IPS-18a (cell line): ENCODE results near the gene PDE7B.

Source experiments
- H3K27ac ChIP-seq: one replicate; pipeline ENCODE4 v1.5.1; 2013; ENCODE audit warnings: low read length
- H3K27me3 ChIP-seq: one replicate; pipeline ENCODE4 v1.6.1; 2013; ENCODE audit warnings: mild to moderate bottlenecking, low read length; ENCODE audit not compliant: control insufficient read depth, insufficient read depth
- H3K36me3 ChIP-seq: one replicate; pipeline ENCODE4 v1.6.1; 2013; ENCODE audit warnings: low read depth, low read length; ENCODE audit not compliant: control insufficient read depth
- H3K4me1 ChIP-seq: one replicate; pipeline ENCODE4 v1.6.1; 2013; ENCODE audit warnings: low read depth, low read length; ENCODE audit not compliant: control insufficient read depth
- H3K4me3 ChIP-seq: one replicate; pipeline ENCODE4 v1.5.1; 2013; ENCODE audit warnings: low read length
- H3K9ac ChIP-seq: one replicate; pipeline ENCODE4 v1.6.1; 2013; ENCODE audit warnings: mild to moderate bottlenecking, low read length, moderate library complexity
- H3K9me3 ChIP-seq: one replicate; pipeline ENCODE4 v1.6.1; 2013; ENCODE audit warnings: low read depth, low read length; ENCODE audit not compliant: control insufficient read depth

PDE7B gene

GRCh38 chr6:136061701-136062100 lies 210.2 kb downstream of the PDE7B start:
- H3K36me3 ChIP-seq: no peaks in the 10 kb centered on the region
- no peaks in the 10 kb centered on the region for H3K4me1 ChIP-seq
- no peak overlapping the region for H3K4me3 ChIP-seq
- H3K27ac ChIP-seq: no peak overlapping the region
- H3K9me3 ChIP-seq: no peaks in the 10 kb centered on the region
- no peak overlapping the region for H3K9ac ChIP-seq
- no peaks in the 10 kb centered on the region for H3K27me3 ChIP-seq

GRCh38 chr6:136063096-136063495 lies 211.6 kb downstream of the PDE7B start:
- no peak overlapping the region for H3K9ac ChIP-seq
- no peak overlapping the region for H3K4me3 ChIP-seq
- no peaks in the 10 kb centered on the region for H3K36me3 ChIP-seq
- H3K27me3 ChIP-seq: no peaks in the 10 kb centered on the region
- H3K4me1 ChIP-seq: peaks cover 8% of the 10 kb centered on the region
- no peaks in the 10 kb centered on the region for H3K9me3 ChIP-seq
- no peak overlapping the region for H3K27ac ChIP-seq

- H3K4me3 ChIP-seq: no peak overlapping the region
- H3K9me3 ChIP-seq: no peaks in the 10 kb centered on the region
- H3K27me3 ChIP-seq: no peaks in the 10 kb centered on the region
- H3K9ac ChIP-seq: no peak overlapping the region
- peaks cover 9% of the 10 kb centered on the region for H3K4me1 ChIP-seq
- no peaks in the 10 kb centered on the region for H3K36me3 ChIP-seq
- H3K27ac ChIP-seq: no peak overlapping the region
Measured at GRCh38 chr6:136066005-136066404, 214.5 kb downstream of the PDE7B start.

GRCh38 chr6:136067731-136068341 lies 216.3 kb downstream of the PDE7B start:
- Histone ChIP-seq H3K36me3 (no peaks in the 10 kb centered on the region), H3K27ac (no peak overlapping the region), H3K9me3 (no peaks in the 10 kb centered on the region), H3K27me3 (no peaks in the 10 kb centered on the region), H3K9ac (no peak overlapping the region), H3K4me3 (no peak overlapping the region), H3K4me1 (peaks cover 9% of the 10 kb centered on the region)

- Histone ChIP-seq H3K4me3 (no peak overlapping the region), H3K4me1 (peaks cover 9% of the 10 kb centered on the region), H3K36me3 (no peaks in the 10 kb centered on the region), H3K9me3 (no peaks in the 10 kb centered on the region), H3K27me3 (no peaks in the 10 kb centered on the region), H3K9ac (no peak overlapping the region), H3K27ac (no peak overlapping the region)
Measured at GRCh38 chr6:136069119-136069518, 217.6 kb downstream of the PDE7B start.

DNA sequence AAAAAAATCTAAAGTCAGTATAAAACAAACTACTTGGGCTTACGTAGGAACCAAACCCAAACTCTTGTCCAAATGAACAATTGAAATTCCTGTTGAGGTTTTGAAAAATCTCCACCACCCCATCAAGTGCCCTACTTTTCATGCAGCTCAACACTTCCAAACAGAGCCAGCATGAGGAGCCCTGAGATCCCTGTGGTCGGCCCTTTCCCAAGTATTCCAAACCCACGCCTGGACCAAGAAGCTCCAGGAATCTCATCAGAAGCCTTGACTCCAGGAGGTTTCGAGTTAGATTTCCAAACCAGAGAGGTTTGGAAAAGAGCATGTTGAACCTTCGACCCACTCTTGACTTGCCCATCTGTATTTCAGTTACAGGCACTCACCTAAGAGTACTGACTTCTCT lies 219.3 kb downstream of the PDE7B start:
- Histone ChIP-seq H3K36me3 (no peaks in the 10 kb centered on the region), H3K27ac (no peak overlapping the region), H3K9me3 (no peaks in the 10 kb centered on the region), H3K27me3 (no peaks in the 10 kb centered on the region), H3K4me1 (peaks cover 9% of the 10 kb centered on the region), H3K4me3 (no peak overlapping the region), H3K9ac (no peak overlapping the region)

DNA sequence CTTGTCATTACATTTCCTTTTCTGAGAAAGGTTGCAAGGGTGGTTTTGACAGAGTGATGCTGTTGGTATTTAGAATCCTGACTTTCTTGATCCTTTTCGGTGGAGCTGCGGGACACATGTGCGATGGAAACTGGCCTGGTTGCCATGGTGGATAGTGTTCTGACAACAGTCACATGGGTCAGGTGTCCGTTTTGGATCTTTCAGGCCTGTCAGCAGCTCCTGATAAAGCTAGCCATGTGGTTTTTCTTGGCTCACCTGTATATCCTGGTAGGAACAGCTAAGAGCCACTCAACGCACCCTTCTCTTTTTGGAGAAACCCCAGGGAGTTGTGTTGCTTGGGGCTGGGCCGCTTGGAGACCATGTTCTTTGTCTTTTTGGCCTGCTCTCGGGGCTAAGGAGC lies 221.2 kb downstream of the PDE7B start:
- H3K4me1 ChIP-seq: peaks cover 4% of the 10 kb centered on the region
- no peak overlapping the region for H3K9ac ChIP-seq
- no peaks in the 10 kb centered on the region for H3K36me3 ChIP-seq
- no peaks in the 10 kb centered on the region for H3K9me3 ChIP-seq
- H3K27ac ChIP-seq: no peak overlapping the region
- no peak overlapping the region for H3K4me3 ChIP-seq
- no peaks in the 10 kb centered on the region for H3K27me3 ChIP-seq

DNA sequence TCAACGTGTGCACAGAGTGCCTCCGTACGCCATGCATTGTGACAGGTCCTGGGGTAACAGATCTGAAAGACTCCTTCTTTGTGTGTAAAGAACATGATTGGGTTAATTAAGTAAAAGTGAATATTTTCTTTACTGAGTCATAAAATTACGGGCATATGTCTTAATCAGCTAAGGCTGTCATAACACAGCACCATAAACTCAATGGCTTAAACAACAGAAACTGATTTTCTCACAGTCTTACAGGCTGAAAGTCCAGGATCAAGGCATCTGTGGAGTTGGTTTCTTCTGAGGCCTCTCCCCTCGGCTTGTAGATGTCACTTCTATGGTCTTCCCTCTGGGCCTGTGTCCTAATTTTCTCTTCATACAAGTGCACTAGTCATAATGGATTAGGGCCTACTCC lies 221.7 kb downstream of the PDE7B start:
- H3K27ac ChIP-seq: no peak overlapping the region
- no peak overlapping the region for H3K9ac ChIP-seq
- H3K27me3 ChIP-seq: no peaks in the 10 kb centered on the region

DNA sequence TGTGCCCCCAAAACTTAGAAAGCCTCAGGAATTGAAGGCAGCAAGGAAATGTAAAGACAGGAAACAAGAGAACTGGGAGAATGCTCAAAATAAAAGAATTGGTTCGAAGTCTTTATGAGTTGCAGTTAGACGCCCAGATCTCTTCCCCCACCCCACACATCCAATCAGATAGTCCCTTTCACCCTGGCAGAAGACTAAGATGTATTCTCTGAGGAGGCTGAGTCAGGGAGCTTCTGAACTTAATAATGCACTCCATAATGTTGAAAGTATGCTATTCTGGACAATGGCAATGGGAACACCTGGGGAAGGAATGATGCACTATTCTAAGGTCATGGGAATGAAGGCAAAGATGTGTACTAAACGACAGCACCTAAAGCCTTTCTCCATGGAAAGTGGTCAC lies 225.0 kb downstream of the PDE7B start:
- H3K4me1 ChIP-seq: no peaks in the 10 kb centered on the region
- no peak overlapping the region for H3K27ac ChIP-seq
- no peaks in the 10 kb centered on the region for H3K9me3 ChIP-seq
- no peaks in the 10 kb centered on the region for H3K36me3 ChIP-seq
- H3K4me3 ChIP-seq: no peak overlapping the region
- H3K27me3 ChIP-seq: no peaks in the 10 kb centered on the region
- no peak overlapping the region for H3K9ac ChIP-seq

More for the DNA sequence above, 221.7 kb downstream of the PDE7B start:
- no peaks in the 10 kb centered on the region for H3K9me3 ChIP-seq
- no peaks in the 10 kb centered on the region for H3K36me3 ChIP-seq
- H3K4me1 ChIP-seq: no peaks in the 10 kb centered on the region
- H3K4me3 ChIP-seq: no peak overlapping the region

- Histone ChIP-seq H3K9me3 (no peaks in the 10 kb centered on the region), H3K27ac (no peak overlapping the region), H3K4me3 (no peak overlapping the region), H3K36me3 (no peaks in the 10 kb centered on the region), H3K27me3 (no peaks in the 10 kb centered on the region), H3K9ac (no peak overlapping the region), H3K4me1 (no peaks in the 10 kb centered on the region)
Measured at GRCh38 chr6:136077834-136078576, 226.5 kb downstream of the PDE7B start.

GRCh38 chr6:136079701-136080565 lies 228.4 kb downstream of the PDE7B start:
- H3K9me3 ChIP-seq: no peaks in the 10 kb centered on the region
- H3K4me1 ChIP-seq: no peaks in the 10 kb centered on the region
- no peak overlapping the region for H3K27ac ChIP-seq
- no peak overlapping the region for H3K4me3 ChIP-seq
- H3K27me3 ChIP-seq: no peaks in the 10 kb centered on the region
- H3K36me3 ChIP-seq: no peaks in the 10 kb centered on the region
- H3K9ac ChIP-seq: no peak overlapping the region
